ENCODE results near the gene ITIH4. TPM values are rescaled to one million over a fixed set of nuclear protein-coding genes. Genes with fewer than 3 reads are reported as not detected.
"Not testable (repeated sequence)": the region's sequence is repeated elsewhere in the genome, so short reads cannot be mapped to it uniquely, and the experiment has no call there.

Gene ITIH4
- total RNA-seq, 1 donor from 2014 or later: 3.2 TPM

GRCh38 chr3:52788890-52789745 lies 41.4 kb downstream of the ITIH4 start:
- intact Hi-C loops (cut with DNase I): no loop called here
- no peak for DNase-seq (ENCODE audit: low spot score)

GRCh38 chr3:52787672-52788625 lies 42.5 kb downstream of the ITIH4 start:
- DNase-seq (ENCODE audit: low spot score): no peak
- intact Hi-C loops (cut with DNase I): no loop called here

GRCh38 chr3:52787246-52787645 lies 43.2 kb downstream of the ITIH4 start:
- DNase-seq (ENCODE audit: low spot score): no peak
- intact Hi-C loops (cut with DNase I): no loop called here

- DNase-seq (ENCODE audit: low spot score): no peak
- intact Hi-C loops (cut with DNase I): no loop called here
Measured at GRCh38 chr3:52786330-52787215, 43.9 kb downstream of the ITIH4 start.

GRCh38 chr3:52784931-52785590 lies 45.4 kb downstream of the ITIH4 start:
- DNase-seq (ENCODE audit: low spot score): peak; percentile 64
- intact Hi-C loops (cut with DNase I): no loop called here

- intact Hi-C loops (cut with DNase I): no loop called here
Measured at GRCh38 chr3:52784021-52784621, 46.4 kb downstream of the ITIH4 start.

GRCh38 chr3:52783211-52783555 lies 47.3 kb downstream of the ITIH4 start:
- intact Hi-C loops (cut with DNase I): no loop called here
- peak; percentile 61 for DNase-seq (ENCODE audit: low spot score)

More at GRCh38 chr3:52784021-52784621, 46.4 kb downstream of the ITIH4 start:
- DNase-seq (ENCODE audit: low spot score): peak; percentile 63

- DNase-seq (ENCODE audit: low spot score): peak; percentile 54
- intact Hi-C loops (cut with DNase I): no loop called here
Measured at GRCh38 chr3:52782412-52783210, 47.9 kb downstream of the ITIH4 start.

- intact Hi-C loops (cut with DNase I): no loop called here
- peak; percentile 53 for DNase-seq (ENCODE audit: low spot score)
Measured at GRCh38 chr3:52781741-52782140, 48.7 kb downstream of the ITIH4 start.

GRCh38 chr3:52779837-52780585 lies 50.5 kb downstream of the ITIH4 start:
- DNase-seq (ENCODE audit: low spot score): peak; percentile 39
- intact Hi-C loops (cut with DNase I): no loop called here

GRCh38 chr3:52779011-52779836 lies 51.2 kb downstream of the ITIH4 start:
- intact Hi-C loops (cut with DNase I): no loop called here
- DNase-seq (ENCODE audit: low spot score): peak; percentile 55

GRCh38 chr3:52777959-52778805 lies 52.3 kb downstream of the ITIH4 start:
- DNase-seq (ENCODE audit: low spot score): peak; percentile 60
- intact Hi-C loops (cut with DNase I): no loop called here

- DNase-seq (ENCODE audit: low spot score): peak; percentile 50
- intact Hi-C loops (cut with DNase I): no loop called here
Measured at GRCh38 chr3:52777127-52777958, 53.1 kb downstream of the ITIH4 start, which contains the start of gene ITIH1. Gene ITIH1 (plus strand): TSS chr3:52777599. CDS start chr3:52777616, 17 bp downstream.

- peak; percentile 51 for DNase-seq (ENCODE audit: low spot score)
- intact Hi-C loops (cut with DNase I): not testable (repeated sequence)
Measured at GRCh38 chr3:52776486-52776885, 54.0 kb downstream of the ITIH4 start.
